ENCODE measurements around the gene C1RL. TPM values are rescaled to one million over a fixed set of nuclear protein-coding genes. Genes with fewer than 3 reads are reported as not detected.

Gene C1RL
- total RNA-seq, 1 experiment from 2014 or later, result 17.7 TPM

DNA sequence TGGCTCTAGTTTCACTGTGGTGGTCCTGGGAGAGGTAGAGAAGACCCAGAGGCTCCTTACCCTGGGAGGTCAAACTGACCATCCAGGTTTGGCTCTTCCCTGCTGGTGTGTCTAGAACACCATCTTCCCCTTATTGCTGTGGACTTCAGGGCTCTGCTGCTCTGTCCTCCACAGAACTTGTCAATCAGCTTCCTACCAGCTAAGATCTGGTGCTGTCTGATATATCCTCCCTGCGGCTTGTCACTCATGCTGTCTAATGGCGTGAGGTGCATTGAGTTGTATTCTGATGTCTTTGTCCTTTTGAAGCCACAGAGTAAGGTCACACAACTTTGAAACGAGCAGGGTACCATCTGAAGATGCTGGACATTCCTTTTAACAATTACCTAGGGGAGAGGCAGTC is 7.2 kb upstream of the C1RL start:
- Mint-ChIP-seq H3K9me3 (no peaks in the 10 kb centered on the region), H3K4me3 (no peak overlapping the region), H3K27me3 (ENCODE audit: low read depth) (peaks cover 5% of the 10 kb centered on the region; the same call in 1 of the 2 replicates), H3K27ac (no peak overlapping the region), H3K36me3 (no peaks in the 10 kb centered on the region), H3K4me1 (peaks cover 4% of the 10 kb centered on the region)
- TF ChIP-seq, protein P1, sequence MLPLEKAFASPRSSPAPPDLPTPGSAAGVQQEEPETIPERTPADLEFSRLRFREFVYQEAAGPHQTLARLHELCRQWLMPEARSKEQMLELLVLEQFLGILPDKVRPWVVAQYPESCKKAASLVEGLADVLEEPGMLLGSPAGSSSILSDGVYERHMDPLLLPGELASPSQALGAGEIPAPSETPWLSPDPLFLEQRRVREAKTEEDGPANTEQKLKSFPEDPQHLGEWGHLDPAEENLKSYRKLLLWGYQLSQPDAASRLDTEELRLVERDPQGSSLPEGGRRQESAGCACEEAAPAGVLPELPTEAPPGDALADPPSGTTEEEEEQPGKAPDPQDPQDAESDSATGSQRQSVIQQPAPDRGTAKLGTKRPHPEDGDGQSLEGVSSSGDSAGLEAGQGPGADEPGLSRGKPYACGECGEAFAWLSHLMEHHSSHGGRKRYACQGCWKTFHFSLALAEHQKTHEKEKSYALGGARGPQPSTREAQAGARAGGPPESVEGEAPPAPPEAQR (CRISPR knock-in tag; IDR thresholded peaks at IDR 0.05), result no peak
- TF ChIP-seq, protein P2, sequence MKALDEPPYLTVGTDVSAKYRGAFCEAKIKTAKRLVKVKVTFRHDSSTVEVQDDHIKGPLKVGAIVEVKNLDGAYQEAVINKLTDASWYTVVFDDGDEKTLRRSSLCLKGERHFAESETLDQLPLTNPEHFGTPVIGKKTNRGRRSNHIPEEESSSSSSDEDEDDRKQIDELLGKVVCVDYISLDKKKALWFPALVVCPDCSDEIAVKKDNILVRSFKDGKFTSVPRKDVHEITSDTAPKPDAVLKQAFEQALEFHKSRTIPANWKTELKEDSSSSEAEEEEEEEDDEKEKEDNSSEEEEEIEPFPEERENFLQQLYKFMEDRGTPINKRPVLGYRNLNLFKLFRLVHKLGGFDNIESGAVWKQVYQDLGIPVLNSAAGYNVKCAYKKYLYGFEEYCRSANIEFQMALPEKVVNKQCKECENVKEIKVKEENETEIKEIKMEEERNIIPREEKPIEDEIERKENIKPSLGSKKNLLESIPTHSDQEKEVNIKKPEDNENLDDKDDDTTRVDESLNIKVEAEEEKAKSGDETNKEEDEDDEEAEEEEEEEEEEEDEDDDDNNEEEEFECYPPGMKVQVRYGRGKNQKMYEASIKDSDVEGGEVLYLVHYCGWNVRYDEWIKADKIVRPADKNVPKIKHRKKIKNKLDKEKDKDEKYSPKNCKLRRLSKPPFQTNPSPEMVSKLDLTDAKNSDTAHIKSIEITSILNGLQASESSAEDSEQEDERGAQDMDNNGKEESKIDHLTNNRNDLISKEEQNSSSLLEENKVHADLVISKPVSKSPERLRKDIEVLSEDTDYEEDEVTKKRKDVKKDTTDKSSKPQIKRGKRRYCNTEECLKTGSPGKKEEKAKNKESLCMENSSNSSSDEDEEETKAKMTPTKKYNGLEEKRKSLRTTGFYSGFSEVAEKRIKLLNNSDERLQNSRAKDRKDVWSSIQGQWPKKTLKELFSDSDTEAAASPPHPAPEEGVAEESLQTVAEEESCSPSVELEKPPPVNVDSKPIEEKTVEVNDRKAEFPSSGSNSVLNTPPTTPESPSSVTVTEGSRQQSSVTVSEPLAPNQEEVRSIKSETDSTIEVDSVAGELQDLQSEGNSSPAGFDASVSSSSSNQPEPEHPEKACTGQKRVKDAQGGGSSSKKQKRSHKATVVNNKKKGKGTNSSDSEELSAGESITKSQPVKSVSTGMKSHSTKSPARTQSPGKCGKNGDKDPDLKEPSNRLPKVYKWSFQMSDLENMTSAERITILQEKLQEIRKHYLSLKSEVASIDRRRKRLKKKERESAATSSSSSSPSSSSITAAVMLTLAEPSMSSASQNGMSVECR (CRISPR knock-in tag; IDR thresholded peaks at IDR 0.05; ENCODE audit: borderline replicate concordance), result no peak
- TF ChIP-seq, protein P3, sequence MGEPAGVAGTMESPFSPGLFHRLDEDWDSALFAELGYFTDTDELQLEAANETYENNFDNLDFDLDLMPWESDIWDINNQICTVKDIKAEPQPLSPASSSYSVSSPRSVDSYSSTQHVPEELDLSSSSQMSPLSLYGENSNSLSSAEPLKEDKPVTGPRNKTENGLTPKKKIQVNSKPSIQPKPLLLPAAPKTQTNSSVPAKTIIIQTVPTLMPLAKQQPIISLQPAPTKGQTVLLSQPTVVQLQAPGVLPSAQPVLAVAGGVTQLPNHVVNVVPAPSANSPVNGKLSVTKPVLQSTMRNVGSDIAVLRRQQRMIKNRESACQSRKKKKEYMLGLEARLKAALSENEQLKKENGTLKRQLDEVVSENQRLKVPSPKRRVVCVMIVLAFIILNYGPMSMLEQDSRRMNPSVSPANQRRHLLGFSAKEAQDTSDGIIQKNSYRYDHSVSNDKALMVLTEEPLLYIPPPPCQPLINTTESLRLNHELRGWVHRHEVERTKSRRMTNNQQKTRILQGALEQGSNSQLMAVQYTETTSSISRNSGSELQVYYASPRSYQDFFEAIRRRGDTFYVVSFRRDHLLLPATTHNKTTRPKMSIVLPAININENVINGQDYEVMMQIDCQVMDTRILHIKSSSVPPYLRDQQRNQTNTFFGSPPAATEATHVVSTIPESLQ (CRISPR knock-in tag; IDR thresholded peaks at IDR 0.05), result no peak
- TF ChIP-seq ESRRA (CRISPR knock-in tag; IDR thresholded peaks at IDR 0.05; ENCODE audit: borderline replicate concordance) (no peak), CREB1 (CRISPR knock-in tag; IDR thresholded peaks at IDR 0.05) (no peak), FOXP1 (CRISPR knock-in tag; IDR thresholded peaks at IDR 0.05; ENCODE audit: borderline replicate concordance) (no peak)
- TF ChIP-seq, protein P4, sequence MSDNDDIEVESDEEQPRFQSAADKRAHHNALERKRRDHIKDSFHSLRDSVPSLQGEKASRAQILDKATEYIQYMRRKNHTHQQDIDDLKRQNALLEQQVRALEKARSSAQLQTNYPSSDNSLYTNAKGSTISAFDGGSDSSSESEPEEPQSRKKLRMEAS (CRISPR knock-in tag; IDR thresholded peaks at IDR 0.05), result no peak
- TF ChIP-seq, protein P5, sequence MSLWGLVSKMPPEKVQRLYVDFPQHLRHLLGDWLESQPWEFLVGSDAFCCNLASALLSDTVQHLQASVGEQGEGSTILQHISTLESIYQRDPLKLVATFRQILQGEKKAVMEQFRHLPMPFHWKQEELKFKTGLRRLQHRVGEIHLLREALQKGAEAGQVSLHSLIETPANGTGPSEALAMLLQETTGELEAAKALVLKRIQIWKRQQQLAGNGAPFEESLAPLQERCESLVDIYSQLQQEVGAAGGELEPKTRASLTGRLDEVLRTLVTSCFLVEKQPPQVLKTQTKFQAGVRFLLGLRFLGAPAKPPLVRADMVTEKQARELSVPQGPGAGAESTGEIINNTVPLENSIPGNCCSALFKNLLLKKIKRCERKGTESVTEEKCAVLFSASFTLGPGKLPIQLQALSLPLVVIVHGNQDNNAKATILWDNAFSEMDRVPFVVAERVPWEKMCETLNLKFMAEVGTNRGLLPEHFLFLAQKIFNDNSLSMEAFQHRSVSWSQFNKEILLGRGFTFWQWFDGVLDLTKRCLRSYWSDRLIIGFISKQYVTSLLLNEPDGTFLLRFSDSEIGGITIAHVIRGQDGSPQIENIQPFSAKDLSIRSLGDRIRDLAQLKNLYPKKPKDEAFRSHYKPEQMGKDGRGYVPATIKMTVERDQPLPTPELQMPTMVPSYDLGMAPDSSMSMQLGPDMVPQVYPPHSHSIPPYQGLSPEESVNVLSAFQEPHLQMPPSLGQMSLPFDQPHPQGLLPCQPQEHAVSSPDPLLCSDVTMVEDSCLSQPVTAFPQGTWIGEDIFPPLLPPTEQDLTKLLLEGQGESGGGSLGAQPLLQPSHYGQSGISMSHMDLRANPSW (CRISPR knock-in tag; conservative IDR thresholded peaks at IDR 0.05; ENCODE audit: low read depth), result no peak
- POLR2A ChIA-PET, result no interaction called here
- DNase-seq (ENCODE audit: low spot score), result no peak
- no peak for ATAC-seq
- CTCF ChIA-PET, result no interaction called here

DNA sequence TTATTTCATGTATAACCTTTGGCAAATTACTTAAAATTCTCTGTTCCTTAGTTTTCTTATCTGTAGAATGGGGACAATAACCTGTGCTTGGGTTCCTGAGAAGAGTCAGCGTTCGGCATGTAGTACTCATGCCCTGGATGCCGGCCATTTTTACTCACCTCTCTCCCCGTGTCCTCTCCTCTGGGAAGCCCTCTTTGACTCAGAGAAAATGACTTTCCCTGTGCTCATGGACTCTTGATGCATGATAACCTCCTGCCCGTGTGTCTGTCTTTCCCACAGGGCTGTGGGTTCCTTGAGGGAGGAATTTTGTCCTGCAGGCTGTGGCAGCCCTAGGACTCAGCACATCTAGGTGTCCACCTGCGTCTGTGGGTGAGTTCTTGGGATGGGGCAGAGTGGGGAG is 5.8 kb upstream of the C1RL start:
- Mint-ChIP-seq H3K27me3 (ENCODE audit: low read depth) (peaks cover 5% of the 10 kb centered on the region; the same call in 1 of the 2 replicates), H3K27ac (no peak overlapping the region), H3K36me3 (no peaks in the 10 kb centered on the region), H3K9me3 (no peaks in the 10 kb centered on the region), H3K4me1 (peaks cover 4% of the 10 kb centered on the region), H3K4me3 (no peak overlapping the region)
- CTCF ChIA-PET, result no interaction called here
- POLR2A ChIA-PET, result no interaction called here
- TF ChIP-seq ZBTB21 (CRISPR knock-in tag; IDR thresholded peaks at IDR 0.05; ENCODE audit: borderline replicate concordance) (no peak), OVOL2 (CRISPR knock-in tag; IDR thresholded peaks at IDR 0.05; ENCODE audit: borderline replicate concordance) (no peak), ZNF232 (CRISPR knock-in tag; IDR thresholded peaks at IDR 0.05) (no peak), NFE2L1 (CRISPR knock-in tag; IDR thresholded peaks at IDR 0.05) (no peak), PRRX2 (CRISPR knock-in tag; IDR thresholded peaks at IDR 0.05) (no peak), GABPB1 (CRISPR knock-in tag; IDR thresholded peaks at IDR 0.05) (no peak)
- TF ChIP-seq, protein P6, sequence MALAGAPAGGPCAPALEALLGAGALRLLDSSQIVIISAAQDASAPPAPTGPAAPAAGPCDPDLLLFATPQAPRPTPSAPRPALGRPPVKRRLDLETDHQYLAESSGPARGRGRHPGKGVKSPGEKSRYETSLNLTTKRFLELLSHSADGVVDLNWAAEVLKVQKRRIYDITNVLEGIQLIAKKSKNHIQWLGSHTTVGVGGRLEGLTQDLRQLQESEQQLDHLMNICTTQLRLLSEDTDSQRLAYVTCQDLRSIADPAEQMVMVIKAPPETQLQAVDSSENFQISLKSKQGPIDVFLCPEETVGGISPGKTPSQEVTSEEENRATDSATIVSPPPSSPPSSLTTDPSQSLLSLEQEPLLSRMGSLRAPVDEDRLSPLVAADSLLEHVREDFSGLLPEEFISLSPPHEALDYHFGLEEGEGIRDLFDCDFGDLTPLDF (CRISPR knock-in tag; IDR thresholded peaks at IDR 0.05), result no peak
- no peak for ATAC-seq
- no peak for DNase-seq (ENCODE audit: low spot score)

All from WTC11 (cell line).